CD4-positive, alpha-beta T cell (primary cell): Measurements from ENCODE around the gene NOS1AP. TPM values are rescaled to one million over a fixed set of nuclear protein-coding genes. Genes with fewer than 3 reads are reported as not detected.
"Not testable (repeated sequence)": the region's sequence is repeated elsewhere in the genome, so short reads cannot be mapped to it uniquely, and the experiment has no call there.

ENCODE experiments used
- ATAC-seq: fragments of 200-7000 bp; cut with Tn5 transposase; one replicate; pipeline ENCODE4 v1.10.0; 2022; ENCODE audit warnings: mild to moderate bottlenecking; ENCODE audit not compliant: poor library complexity
- CTCF ChIA-PET: fragments of 350-600 bp; sonication (Branson Sonifier 250); formaldehyde crosslinking; loops from one replicate; lab custom pipeline; 2021; ENCODE audit warnings: antibody characterized with exemption, inconsistent platforms; lab: Charles Lee
- POLR2A ChIA-PET: fragments of 350-600 bp; sonication (Branson Sonifier 250); formaldehyde crosslinking; loops from one replicate; lab custom pipeline; 2021; ENCODE audit warnings: antibody characterized with exemption, inconsistent platforms; lab: Charles Lee
- DNase-seq, 14 experiments: peaks; one replicate each; pipeline ENCODE4 v3.0.0-alpha.2; 2013 to 2020; ENCODE audit warnings: mixed read lengths in 2 of 14
- H3K27ac ChIP-seq, 2 donors: one replicate each; pipeline versions ENCODE4 v1.5.1 to v1.7.0; 2013; ENCODE audit warnings: low read length in 2 of 2, low read depth in 1 of 2, mild to moderate bottlenecking in 1 of 2
- H3K27me3 ChIP-seq, 2 experiments: 1 replicate in 1 of 2; 2 replicates in 1 of 2; pipeline versions ENCODE4 v1.6.1 to v1.7.0; 2013; ENCODE audit warnings: low read length in 2 of 2, control low read depth in 1 of 2, mild to moderate bottlenecking in 1 of 2, moderate library complexity in 1 of 2; ENCODE audit not compliant: insufficient read depth in 2 of 2, control insufficient read depth in 1 of 2
- H3K36me3 ChIP-seq: one replicate; pipeline ENCODE4 v1.6.1; 2013; ENCODE audit warnings: low read length, control low read depth; ENCODE audit not compliant: insufficient read depth
- H3K4me1 ChIP-seq: one replicate; pipeline ENCODE4 v1.6.1; 2013; ENCODE audit warnings: low read length, control low read depth; ENCODE audit not compliant: insufficient read depth
- H3K4me3 ChIP-seq: one replicate; pipeline ENCODE4 v1.5.1; 2013; ENCODE audit warnings: mild to moderate bottlenecking, low read length, moderate library complexity
- H3K9me3 ChIP-seq, 2 experiments: 1 replicate in 1 of 2; 2 replicates in 1 of 2; pipeline versions ENCODE4 v1.6.1 to v1.7.0; 2013; ENCODE audit warnings: low read length in 2 of 2, mild to moderate bottlenecking in 2 of 2, control low read depth in 1 of 2, moderate library complexity in 1 of 2; ENCODE audit not compliant: control insufficient read depth in 1 of 2, insufficient read depth in 1 of 2
- H3K27ac Mint-ChIP-seq: one replicate; pipeline ENCODE4 v1.8.0; 2020; ENCODE audit warnings: mixed read lengths
- H3K27me3 Mint-ChIP-seq: one replicate; pipeline ENCODE4 v1.8.0; 2021; ENCODE audit warnings: mixed read lengths
- H3K36me3 Mint-ChIP-seq: one replicate; pipeline ENCODE4 v1.8.0; 2021; ENCODE audit warnings: low read depth, mixed read lengths
- H3K4me1 Mint-ChIP-seq: one replicate; pipeline ENCODE4 v1.8.0; 2021; ENCODE audit warnings: low read depth, mixed read lengths
- H3K4me3 Mint-ChIP-seq: one replicate; pipeline ENCODE4 v1.8.0; 2020; ENCODE audit warnings: mild to moderate bottlenecking, mixed read lengths
- H3K9me3 Mint-ChIP-seq: one replicate; pipeline ENCODE4 v1.8.0; 2020; ENCODE audit warnings: mixed read lengths
- intact Hi-C, 2 experiments: fragments of 100-400 bp; cut with DNase I in 1 of 2; cut with micrococcal nuclease in 1 of 2; formaldehyde crosslinking; loops; one replicate each; pipeline versions ENCODE4 v1.15.1 to v1.9.0; 2023 to 2025; cut with DNase I, micrococcal nuclease
- total RNA-seq, 174 experiments: library from RNA in 2 of 174; stranded (reverse) in 2 of 174; gene quantifications; one replicate each; pipeline ENCODE4 v1.2.3 and lab custom pipeline; 2021 to 2026
- TF ChIP-seq, protein P1 (sequence below): fragments of 200-600 bp; IDR thresholded peaks from one replicate; pipeline ENCODE4 v1.8.0; 2022; ENCODE audit warnings: antibody characterized with exemption, mild to moderate bottlenecking

NOS1AP gene
- total RNA-seq, 2 experiments from 2014 or later, result not detected

DNA sequence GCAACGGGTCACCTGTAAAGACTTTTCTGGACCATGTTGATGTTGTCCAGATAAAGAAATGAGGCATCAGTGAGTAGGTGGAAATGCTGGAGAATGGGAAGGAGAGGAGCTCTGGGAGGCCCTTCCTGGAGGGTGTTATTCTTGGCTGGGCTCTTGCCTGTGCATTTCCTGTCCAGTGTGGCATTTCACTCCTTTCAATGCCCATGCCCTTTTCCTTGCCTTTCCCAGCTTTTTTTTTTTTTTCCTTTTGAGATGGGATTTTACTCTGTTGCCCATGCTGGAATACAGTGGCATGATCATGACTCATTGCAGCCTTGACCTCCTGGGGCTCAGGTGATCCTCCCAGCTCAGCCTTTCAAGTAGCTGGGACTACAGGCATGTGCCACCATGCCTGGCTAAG lies 11.8 kb downstream of the NOS1AP start:
- Histone ChIP-seq H3K27ac (no peak overlapping the region), H3K4me1 (no peaks in the 10 kb centered on the region), H3K4me3 (no peak overlapping the region), H3K9me3 (peaks cover 0 to 3% of the 10 kb centered on the region in 2 experiments), H3K36me3 (no peaks in the 10 kb centered on the region), H3K27me3 (peaks cover 4% of the 10 kb centered on the region in 2 experiments)
- Mint-ChIP-seq H3K9me3 (peaks cover 3% of the 10 kb centered on the region), H3K4me1 (no peaks in the 10 kb centered on the region), H3K27ac (no peak overlapping the region), H3K36me3 (no peaks in the 10 kb centered on the region), H3K27me3 (peaks cover 58% of the 10 kb centered on the region), H3K4me3 (no peak overlapping the region)
- intact Hi-C loops, result no loop called here
- ChIA-PET POLR2A (no interaction called here), CTCF (no interaction called here)
- TF ChIP-seq, protein P1, sequence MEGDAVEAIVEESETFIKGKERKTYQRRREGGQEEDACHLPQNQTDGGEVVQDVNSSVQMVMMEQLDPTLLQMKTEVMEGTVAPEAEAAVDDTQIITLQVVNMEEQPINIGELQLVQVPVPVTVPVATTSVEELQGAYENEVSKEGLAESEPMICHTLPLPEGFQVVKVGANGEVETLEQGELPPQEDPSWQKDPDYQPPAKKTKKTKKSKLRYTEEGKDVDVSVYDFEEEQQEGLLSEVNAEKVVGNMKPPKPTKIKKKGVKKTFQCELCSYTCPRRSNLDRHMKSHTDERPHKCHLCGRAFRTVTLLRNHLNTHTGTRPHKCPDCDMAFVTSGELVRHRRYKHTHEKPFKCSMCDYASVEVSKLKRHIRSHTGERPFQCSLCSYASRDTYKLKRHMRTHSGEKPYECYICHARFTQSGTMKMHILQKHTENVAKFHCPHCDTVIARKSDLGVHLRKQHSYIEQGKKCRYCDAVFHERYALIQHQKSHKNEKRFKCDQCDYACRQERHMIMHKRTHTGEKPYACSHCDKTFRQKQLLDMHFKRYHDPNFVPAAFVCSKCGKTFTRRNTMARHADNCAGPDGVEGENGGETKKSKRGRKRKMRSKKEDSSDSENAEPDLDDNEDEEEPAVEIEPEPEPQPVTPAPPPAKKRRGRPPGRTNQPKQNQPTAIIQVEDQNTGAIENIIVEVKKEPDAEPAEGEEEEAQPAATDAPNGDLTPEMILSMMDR, result no peak
- no peak for ATAC-seq
- no peak for DNase-seq

DNA sequence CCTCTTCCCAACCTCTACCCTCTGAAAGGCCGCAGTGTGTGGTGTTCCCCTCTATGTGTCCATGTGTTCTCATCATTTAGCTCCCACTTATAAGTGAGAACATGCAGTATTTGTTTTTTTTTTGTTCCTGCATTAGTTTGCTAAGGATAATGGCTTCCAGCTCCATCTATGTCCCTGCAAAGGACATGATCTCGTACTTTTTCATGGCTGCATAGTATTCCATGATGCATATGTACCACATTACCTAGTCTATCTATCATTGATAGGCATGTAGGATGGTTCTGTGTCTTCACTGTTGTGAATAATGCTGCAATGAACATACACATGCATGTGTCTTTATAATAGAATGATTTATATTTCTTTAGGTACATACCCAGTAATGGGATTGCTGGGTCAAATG lies 12.6 kb downstream of the NOS1AP start:
- H3K27ac Mint-ChIP-seq, H3K4me3 Mint-ChIP-seq, CTCF ChIA-PET, DNase-seq, H3K27ac ChIP-seq, intact Hi-C loops, H3K4me1 ChIP-seq, POLR2A ChIA-PET, H3K36me3 ChIP-seq, H3K36me3 Mint-ChIP-seq, H3K9me3 ChIP-seq, H3K9me3 Mint-ChIP-seq, H3K27me3 ChIP-seq, H3K4me3 ChIP-seq, ATAC-seq, H3K4me1 Mint-ChIP-seq: not testable (repeated sequence)
- peaks cover 61% of the 10 kb centered on the region for H3K27me3 Mint-ChIP-seq

DNA sequence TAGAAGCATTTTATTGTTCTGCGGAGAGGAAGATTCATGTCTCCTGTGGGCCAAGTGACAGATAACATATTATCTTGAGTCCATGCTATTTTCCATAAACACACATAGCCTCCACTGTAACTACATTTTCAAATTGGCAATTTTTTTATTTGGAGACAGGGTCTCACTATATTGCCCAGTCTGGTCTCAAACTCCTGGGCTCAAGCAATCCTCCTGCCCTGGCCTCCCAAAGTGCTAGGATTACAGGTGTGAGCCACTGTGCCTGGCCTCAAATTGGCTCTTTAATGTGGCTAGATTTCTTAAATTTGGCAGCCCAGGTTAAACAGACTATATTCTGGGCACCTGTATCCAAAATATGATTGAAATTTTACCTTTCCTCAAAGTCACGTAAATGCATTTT lies 13.8 kb downstream of the NOS1AP start:
- ChIA-PET CTCF (no interaction called here), POLR2A (no interaction called here)
- intact Hi-C loops, result no loop called here
- H3K27ac ChIP-seq, result no peak overlapping the region
- no peak overlapping the region for H3K4me3 Mint-ChIP-seq
- H3K4me3 ChIP-seq, result no peak overlapping the region
- no peaks in the 10 kb centered on the region for H3K4me1 Mint-ChIP-seq
- H3K36me3 ChIP-seq, result no peaks in the 10 kb centered on the region
- H3K9me3 Mint-ChIP-seq, result peaks cover 3% of the 10 kb centered on the region
- H3K36me3 Mint-ChIP-seq, result no peaks in the 10 kb centered on the region
- peaks cover 55% of the 10 kb centered on the region for H3K27me3 Mint-ChIP-seq
- H3K27me3 ChIP-seq, result peaks cover 0 to 2% of the 10 kb centered on the region in 2 experiments
- no peak overlapping the region for H3K27ac Mint-ChIP-seq
- TF ChIP-seq, protein P1, result no peak
- H3K9me3 ChIP-seq, result peaks cover 0 to 3% of the 10 kb centered on the region in 2 experiments
- H3K4me1 ChIP-seq, result no peaks in the 10 kb centered on the region
- no peak for ATAC-seq
- no peak for DNase-seq

DNA sequence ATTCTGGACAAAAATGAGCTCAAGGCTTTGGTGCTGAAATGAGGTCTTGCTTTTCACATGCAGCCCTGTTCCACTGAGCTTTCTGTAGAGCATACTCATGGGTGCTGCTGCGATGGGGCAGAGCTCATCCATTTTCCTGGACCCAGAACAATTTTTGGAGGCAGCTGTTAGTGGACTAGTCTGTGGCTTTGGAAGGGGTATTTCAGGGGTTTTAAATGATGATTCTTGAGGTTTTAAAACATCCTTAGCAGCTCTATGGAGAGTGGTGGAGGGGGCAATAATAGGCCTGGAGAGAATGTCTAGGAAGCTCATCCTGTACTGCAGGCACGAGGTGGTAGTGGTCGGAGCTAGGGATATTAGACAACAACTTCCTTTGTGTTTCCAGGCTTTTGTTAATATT lies 16.5 kb downstream of the NOS1AP start:
- ChIA-PET POLR2A (no interaction called here), CTCF (no interaction called here)
- TF ChIP-seq, protein P1, result no peak
- Histone ChIP-seq H3K27me3 (peaks cover 0 to 6% of the 10 kb centered on the region in 2 experiments), H3K36me3 (no peaks in the 10 kb centered on the region), H3K4me3 (no peak overlapping the region), H3K27ac (no peak overlapping the region), H3K9me3 (peaks cover 0 to 6% of the 10 kb centered on the region in 2 experiments), H3K4me1 (no peaks in the 10 kb centered on the region)
- ATAC-seq, result no peak
- Mint-ChIP-seq H3K27ac (no peak overlapping the region), H3K4me1 (no peaks in the 10 kb centered on the region), H3K4me3 (no peak overlapping the region), H3K9me3 (peaks cover 3% of the 10 kb centered on the region), H3K36me3 (no peaks in the 10 kb centered on the region), H3K27me3 (peaks cover 49% of the 10 kb centered on the region)
- intact Hi-C loops, result no loop called here
- no peak for DNase-seq
